Left ventricle myocardium inferior (tissue), 1 donor: ENCODE data around the gene DSCAML1. TPM values are rescaled to one million over a fixed set of nuclear protein-coding genes. Genes with fewer than 3 reads are reported as not detected.

Experiments used
- DNase-seq: peaks from one replicate; pipeline ENCODE4 v3.0.0-alpha.2; 2020
- H3K27ac ChIP-seq: fragments of 200-600 bp; replicated peaks from 2 replicates; pipeline ENCODE4 v1.8.0; 2021
- H3K27me3 ChIP-seq: fragments of 200-600 bp; 2 replicates; pipeline ENCODE4 v1.8.0; 2021; ENCODE audit warnings: low read depth
- H3K36me3 ChIP-seq: fragments of 200-600 bp; 2 replicates; pipeline ENCODE4 v1.8.0; 2021
- H3K4me1 ChIP-seq: fragments of 200-600 bp; 2 replicates; pipeline ENCODE4 v1.8.0; 2021
- H3K4me3 ChIP-seq: fragments of 200-600 bp; 2 replicates; pipeline ENCODE4 v1.8.0; 2021; ENCODE audit warnings: mild to moderate bottlenecking, moderate library complexity
- H3K9me3 ChIP-seq: fragments of 200-600 bp; replicated peaks from 2 replicates; pipeline ENCODE4 v1.8.0; 2021
- intact Hi-C: fragments of 100-400 bp; cut with micrococcal nuclease; formaldehyde crosslinking; loops from one replicate; pipeline ENCODE4 v1.11.0; 2022
- total RNA-seq: library from RNA; stranded (reverse); fragmentation: NEBNext Ultra II Directional; extraction: Animal tissue kit (Norgen Biotek cat#: 25700); gene quantifications from one replicate; pipeline ENCODE4 v1.2.1, GENCODE V29; 2021
- TF ChIP-seq, protein P1 (sequence below): fragments of 200-600 bp; IDR thresholded peaks from 2 replicates; pipeline ENCODE4 v1.8.0; 2021; ENCODE audit warnings: antibody characterized with exemption, mild to moderate bottlenecking, borderline replicate concordance
- donor health status: DM: no; HTN: yes; CAD: no; lungs with severe emphysema.

Gene DSCAML1
- total RNA-seq, 1 donor from 2014 or later, result 0.19 TPM

GRCh38 chr11:117731722-117732290 is 65.2 kb downstream of the DSCAML1 start:
- TF ChIP-seq, protein P1, sequence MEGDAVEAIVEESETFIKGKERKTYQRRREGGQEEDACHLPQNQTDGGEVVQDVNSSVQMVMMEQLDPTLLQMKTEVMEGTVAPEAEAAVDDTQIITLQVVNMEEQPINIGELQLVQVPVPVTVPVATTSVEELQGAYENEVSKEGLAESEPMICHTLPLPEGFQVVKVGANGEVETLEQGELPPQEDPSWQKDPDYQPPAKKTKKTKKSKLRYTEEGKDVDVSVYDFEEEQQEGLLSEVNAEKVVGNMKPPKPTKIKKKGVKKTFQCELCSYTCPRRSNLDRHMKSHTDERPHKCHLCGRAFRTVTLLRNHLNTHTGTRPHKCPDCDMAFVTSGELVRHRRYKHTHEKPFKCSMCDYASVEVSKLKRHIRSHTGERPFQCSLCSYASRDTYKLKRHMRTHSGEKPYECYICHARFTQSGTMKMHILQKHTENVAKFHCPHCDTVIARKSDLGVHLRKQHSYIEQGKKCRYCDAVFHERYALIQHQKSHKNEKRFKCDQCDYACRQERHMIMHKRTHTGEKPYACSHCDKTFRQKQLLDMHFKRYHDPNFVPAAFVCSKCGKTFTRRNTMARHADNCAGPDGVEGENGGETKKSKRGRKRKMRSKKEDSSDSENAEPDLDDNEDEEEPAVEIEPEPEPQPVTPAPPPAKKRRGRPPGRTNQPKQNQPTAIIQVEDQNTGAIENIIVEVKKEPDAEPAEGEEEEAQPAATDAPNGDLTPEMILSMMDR, result no peak
- H3K27ac ChIP-seq, result no peak overlapping the region
- H3K4me1 ChIP-seq, result no peaks in the 10 kb centered on the region
- no peaks in the 10 kb centered on the region for H3K27me3 ChIP-seq
- no peak for DNase-seq
- H3K36me3 ChIP-seq, result no peaks in the 10 kb centered on the region
- intact Hi-C loops, result no loop called here
- H3K4me3 ChIP-seq, result no peak overlapping the region
- H3K9me3 ChIP-seq, result no peaks in the 10 kb centered on the region

DNA sequence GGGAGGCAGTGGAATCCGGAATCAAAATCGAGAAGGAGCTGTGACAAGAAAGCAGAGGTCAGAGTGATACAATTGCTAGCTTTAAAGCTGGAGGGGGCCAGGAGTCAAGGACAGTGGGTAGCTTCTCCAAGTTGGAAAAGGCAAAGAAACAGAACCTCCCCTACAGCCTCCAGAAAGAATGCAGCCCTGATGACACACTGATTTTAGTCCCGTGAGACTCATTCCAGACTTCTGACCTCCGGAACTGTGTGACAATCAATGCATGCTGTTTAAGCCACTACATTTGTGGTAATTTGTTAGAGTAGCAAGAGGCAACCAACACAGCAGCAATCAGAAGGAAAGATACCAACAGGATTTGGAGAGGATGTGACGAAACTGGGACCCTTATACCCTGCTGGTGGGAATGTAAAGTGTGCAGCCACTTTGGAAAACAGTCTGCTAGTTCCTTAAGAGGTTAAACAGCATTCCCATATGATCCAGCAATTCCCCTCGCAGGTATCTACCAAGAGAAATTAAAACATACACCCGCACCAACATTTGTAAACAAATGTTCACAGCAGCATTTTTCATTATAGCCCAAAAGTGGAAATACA is 66.7 kb downstream of the DSCAML1 start:
- intact Hi-C loops, result no loop called here
- no peaks in the 10 kb centered on the region for H3K9me3 ChIP-seq
- no peaks in the 10 kb centered on the region for H3K4me1 ChIP-seq
- no peaks in the 10 kb centered on the region for H3K27me3 ChIP-seq
- no peak for DNase-seq
- H3K27ac ChIP-seq, result no peak overlapping the region
- no peak overlapping the region for H3K4me3 ChIP-seq
- H3K36me3 ChIP-seq, result no peaks in the 10 kb centered on the region
- TF ChIP-seq, protein P1, result no peak

- Histone ChIP-seq H3K27me3 (no peaks in the 10 kb centered on the region), H3K4me3 (no peak overlapping the region), H3K4me1 (peaks cover 9% of the 10 kb centered on the region), H3K9me3 (no peaks in the 10 kb centered on the region), H3K27ac (no peak overlapping the region), H3K36me3 (no peaks in the 10 kb centered on the region)
- DNase-seq, result no peak
- intact Hi-C loops, result no loop called here
- TF ChIP-seq, protein P1, result no peak
These were observed 71.8 kb downstream of the DSCAML1 start for GRCh38 chr11:117725048-117725734.

GRCh38 chr11:117724621-117725020 is 72.4 kb downstream of the DSCAML1 start:
- H3K9me3 ChIP-seq, result no peaks in the 10 kb centered on the region
- intact Hi-C loops, result no loop called here
- TF ChIP-seq, protein P1, result no peak

DNA sequence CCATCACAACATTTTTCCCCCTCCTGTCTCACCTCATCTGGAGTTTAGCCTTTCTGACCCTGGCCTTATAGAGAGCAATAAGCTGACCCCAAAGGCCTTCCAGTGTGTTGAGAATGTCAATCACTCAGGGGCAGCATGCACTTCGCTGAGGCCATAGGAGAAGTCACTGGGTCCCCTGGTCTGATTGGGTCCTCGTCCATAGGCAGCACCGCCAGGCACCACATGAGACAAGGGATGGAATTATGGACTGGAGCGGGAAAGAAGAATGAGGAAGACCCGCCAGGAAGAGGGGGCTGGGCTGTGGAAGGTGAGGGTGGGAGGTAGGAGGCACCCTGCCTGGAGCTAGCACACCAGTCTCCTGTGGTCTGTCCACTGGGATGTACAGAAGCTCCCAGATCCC is 72.9 kb downstream of the DSCAML1 start:
- no peak overlapping the region for H3K4me3 ChIP-seq
- no peak overlapping the region for H3K27ac ChIP-seq
- no peaks in the 10 kb centered on the region for H3K27me3 ChIP-seq
- peaks cover 9% of the 10 kb centered on the region for H3K4me1 ChIP-seq
- TF ChIP-seq, protein P1, result no peak
- no peaks in the 10 kb centered on the region for H3K36me3 ChIP-seq
- intact Hi-C loops, result no loop called here
- no peaks in the 10 kb centered on the region for H3K9me3 ChIP-seq
- no peak for DNase-seq

More at GRCh38 chr11:117724621-117725020, 72.4 kb downstream of the DSCAML1 start:
- Histone ChIP-seq H3K27ac (no peak overlapping the region), H3K27me3 (no peaks in the 10 kb centered on the region), H3K36me3 (no peaks in the 10 kb centered on the region), H3K4me1 (peaks cover 9% of the 10 kb centered on the region), H3K4me3 (no peak overlapping the region)
- DNase-seq, result no peak
